Ishikawa (cell line): ENCODE results near the gene NEUROG3.

ENCODE experiments used
- CEBPB ChIP-seq: IDR thresholded peaks from 2 replicates; pipeline ENCODE4 v1.6.1; 2012
- CREB1 ChIP-seq: IDR thresholded peaks from 2 replicates; pipeline ENCODE4 v1.6.1; 2012; ENCODE audit warnings: low read depth
- EGR1 ChIP-seq: IDR thresholded peaks from 2 replicates; pipeline ENCODE4 v1.6.1; 2012
- EP300 ChIP-seq: IDR thresholded peaks from 2 replicates; pipeline ENCODE4 v1.6.1; 2012; ENCODE audit warnings: borderline replicate concordance
- FOXM1 ChIP-seq: IDR thresholded peaks from 2 replicates; pipeline ENCODE4 v1.6.1; 2012; ENCODE audit warnings: low read depth, borderline replicate concordance
- NFIC ChIP-seq: IDR thresholded peaks from 2 replicates; pipeline ENCODE4 v1.6.1; 2012
- RAD21 ChIP-seq: IDR thresholded peaks from 2 replicates; pipeline ENCODE4 v1.6.1; 2012; ENCODE audit warnings: low read depth
- TAF1 ChIP-seq: IDR thresholded peaks from 2 replicates; pipeline ENCODE4 v1.6.1; 2012; ENCODE audit warnings: low read depth, mild to moderate bottlenecking
- TCF12 ChIP-seq: IDR thresholded peaks from 2 replicates; pipeline ENCODE4 v1.6.1; 2012; ENCODE audit warnings: low read depth
- TEAD4 ChIP-seq: IDR thresholded peaks from 2 replicates; pipeline ENCODE4 v1.6.1; 2012
- YY1 ChIP-seq: IDR thresholded peaks from 2 replicates; pipeline ENCODE4 v1.6.1; 2012; ENCODE audit warnings: low read depth
- ZBTB7A ChIP-seq: IDR thresholded peaks from 2 replicates; pipeline ENCODE4 v1.6.1; 2012; ENCODE audit warnings: low read depth
- TF ChIP-seq, protein P1 (sequence below): IDR thresholded peaks from 2 replicates; pipeline ENCODE4 v1.6.1; 2012; ENCODE audit warnings: low read depth, mild to moderate bottlenecking
- TF ChIP-seq, protein P2 (sequence below): IDR thresholded peaks from 2 replicates; pipeline ENCODE4 v1.6.1; 2012
- TF ChIP-seq, protein P3 (sequence below): IDR thresholded peaks from 2 replicates; pipeline ENCODE4 v1.6.1; 2012

The NEUROG3 gene

GRCh38 chr10:69600761-69601330, 27.6 kb upstream of the NEUROG3 start:
- TF ChIP-seq, protein P1, sequence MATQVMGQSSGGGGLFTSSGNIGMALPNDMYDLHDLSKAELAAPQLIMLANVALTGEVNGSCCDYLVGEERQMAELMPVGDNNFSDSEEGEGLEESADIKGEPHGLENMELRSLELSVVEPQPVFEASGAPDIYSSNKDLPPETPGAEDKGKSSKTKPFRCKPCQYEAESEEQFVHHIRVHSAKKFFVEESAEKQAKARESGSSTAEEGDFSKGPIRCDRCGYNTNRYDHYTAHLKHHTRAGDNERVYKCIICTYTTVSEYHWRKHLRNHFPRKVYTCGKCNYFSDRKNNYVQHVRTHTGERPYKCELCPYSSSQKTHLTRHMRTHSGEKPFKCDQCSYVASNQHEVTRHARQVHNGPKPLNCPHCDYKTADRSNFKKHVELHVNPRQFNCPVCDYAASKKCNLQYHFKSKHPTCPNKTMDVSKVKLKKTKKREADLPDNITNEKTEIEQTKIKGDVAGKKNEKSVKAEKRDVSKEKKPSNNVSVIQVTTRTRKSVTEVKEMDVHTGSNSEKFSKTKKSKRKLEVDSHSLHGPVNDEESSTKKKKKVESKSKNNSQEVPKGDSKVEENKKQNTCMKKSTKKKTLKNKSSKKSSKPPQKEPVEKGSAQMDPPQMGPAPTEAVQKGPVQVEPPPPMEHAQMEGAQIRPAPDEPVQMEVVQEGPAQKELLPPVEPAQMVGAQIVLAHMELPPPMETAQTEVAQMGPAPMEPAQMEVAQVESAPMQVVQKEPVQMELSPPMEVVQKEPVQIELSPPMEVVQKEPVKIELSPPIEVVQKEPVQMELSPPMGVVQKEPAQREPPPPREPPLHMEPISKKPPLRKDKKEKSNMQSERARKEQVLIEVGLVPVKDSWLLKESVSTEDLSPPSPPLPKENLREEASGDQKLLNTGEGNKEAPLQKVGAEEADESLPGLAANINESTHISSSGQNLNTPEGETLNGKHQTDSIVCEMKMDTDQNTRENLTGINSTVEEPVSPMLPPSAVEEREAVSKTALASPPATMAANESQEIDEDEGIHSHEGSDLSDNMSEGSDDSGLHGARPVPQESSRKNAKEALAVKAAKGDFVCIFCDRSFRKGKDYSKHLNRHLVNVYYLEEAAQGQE = no peak
- TF ChIP-seq FOXM1 (no peak), YY1 (no peak), CEBPB (no peak), TEAD4 (no peak)
- TF ChIP-seq, protein P2, sequence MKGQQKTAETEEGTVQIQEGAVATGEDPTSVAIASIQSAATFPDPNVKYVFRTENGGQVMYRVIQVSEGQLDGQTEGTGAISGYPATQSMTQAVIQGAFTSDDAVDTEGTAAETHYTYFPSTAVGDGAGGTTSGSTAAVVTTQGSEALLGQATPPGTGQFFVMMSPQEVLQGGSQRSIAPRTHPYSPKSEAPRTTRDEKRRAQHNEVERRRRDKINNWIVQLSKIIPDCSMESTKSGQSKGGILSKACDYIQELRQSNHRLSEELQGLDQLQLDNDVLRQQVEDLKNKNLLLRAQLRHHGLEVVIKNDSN = peak; percentile 79

GRCh38 chr10:69588358-69588757, 15.1 kb upstream of the NEUROG3 start:
- TF ChIP-seq RAD21 = no peak
- TF ChIP-seq FOXM1 = no peak
- no peak for TF ChIP-seq EGR1
- TF ChIP-seq, protein P2 = no peak
- no peak for TF ChIP-seq CREB1
- no peak for TF ChIP-seq CEBPB
- TF ChIP-seq, protein P1 = no peak
- TF ChIP-seq YY1 = no peak
- no peak for TF ChIP-seq TCF12
- no peak for TF ChIP-seq TEAD4
- TF ChIP-seq, protein P3, sequence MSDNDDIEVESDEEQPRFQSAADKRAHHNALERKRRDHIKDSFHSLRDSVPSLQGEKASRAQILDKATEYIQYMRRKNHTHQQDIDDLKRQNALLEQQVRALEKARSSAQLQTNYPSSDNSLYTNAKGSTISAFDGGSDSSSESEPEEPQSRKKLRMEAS = no peak
- no peak for TF ChIP-seq NFIC
- TF ChIP-seq ZBTB7A = no peak

DNA sequence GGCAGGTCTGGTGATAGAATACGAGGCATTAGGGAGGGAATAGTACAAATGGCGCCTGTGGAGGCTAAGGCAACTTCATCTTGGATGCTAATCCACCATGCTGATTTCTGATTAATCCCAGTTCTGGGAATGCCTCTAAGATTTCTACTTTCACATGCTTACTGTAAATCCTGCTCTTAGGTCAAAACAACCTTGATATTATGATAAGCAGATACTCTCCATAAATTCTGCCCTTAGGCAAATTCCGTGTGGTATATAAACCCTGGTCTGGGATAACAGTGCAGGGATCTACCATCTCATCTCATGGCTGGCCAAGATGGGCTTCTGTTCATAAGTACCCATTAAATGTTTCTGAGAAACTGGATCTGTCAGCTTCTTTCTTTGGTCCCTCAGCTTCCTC, 11.4 kb upstream of the NEUROG3 start:
- TF ChIP-seq, protein P2 = no peak
- TF ChIP-seq YY1 = no peak
- TF ChIP-seq TEAD4 = no peak
- no peak for TF ChIP-seq CEBPB
- no peak for TF ChIP-seq EP300
- TF ChIP-seq CREB1 = no peak
- TF ChIP-seq TCF12 = no peak

DNA sequence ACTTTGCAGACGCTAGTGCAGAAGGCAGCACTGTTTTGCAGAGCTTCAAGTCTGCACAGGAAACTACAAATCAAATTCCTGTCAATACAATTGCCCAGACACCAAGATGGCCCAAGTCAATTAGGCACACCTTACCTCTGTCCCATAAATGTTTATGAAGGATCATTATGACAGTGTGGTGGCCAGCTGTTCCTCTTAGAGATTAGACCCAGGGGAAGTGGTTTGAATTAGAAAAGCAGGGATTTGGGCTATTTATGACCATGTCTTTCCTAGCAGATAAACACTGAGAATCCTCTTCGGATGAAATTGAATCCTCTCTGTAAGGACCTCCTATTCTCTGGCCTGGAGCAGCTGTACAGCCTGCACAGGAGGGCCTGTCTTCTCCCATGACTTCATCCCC, 9.9 kb upstream of the NEUROG3 start:
- TF ChIP-seq YY1 = no peak
- TF ChIP-seq, protein P1 = no peak
- no peak for TF ChIP-seq TAF1
- TF ChIP-seq, protein P3 = no peak
- TF ChIP-seq EGR1 = no peak
- TF ChIP-seq CREB1 = no peak
- no peak for TF ChIP-seq EP300
- TF ChIP-seq CEBPB = no peak

DNA sequence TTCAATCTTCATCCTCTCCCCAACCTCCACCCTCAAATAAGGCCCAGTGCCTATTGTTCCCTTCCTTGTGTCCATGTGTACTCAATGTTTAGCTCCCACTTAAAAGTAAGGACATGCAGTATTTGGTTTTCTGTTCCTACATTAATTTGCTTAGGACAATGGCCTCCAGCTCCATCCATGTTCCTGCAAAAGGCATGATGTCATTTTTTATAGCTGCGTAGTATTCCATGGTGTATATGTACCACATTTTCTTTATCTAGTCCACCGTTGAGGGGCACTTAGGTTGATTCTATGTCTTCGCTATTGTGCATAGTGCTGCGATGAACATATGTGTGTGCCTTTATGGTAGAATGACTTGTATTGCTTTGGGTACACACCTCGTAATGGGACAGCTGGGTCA, 7.2 kb upstream of the NEUROG3 start:
- no peak for TF ChIP-seq NFIC
- TF ChIP-seq EP300 = no peak
- no peak for TF ChIP-seq CREB1
- TF ChIP-seq CEBPB = no peak
- TF ChIP-seq, protein P2 = no peak
- TF ChIP-seq RAD21 = no peak
- TF ChIP-seq YY1 = no peak
- TF ChIP-seq, protein P3 = no peak
- TF ChIP-seq, protein P1 = no peak
- no peak for TF ChIP-seq FOXM1
- TF ChIP-seq TAF1 = no peak
